Body of pancreas (tissue), 4 donors: Measurements from ENCODE around the gene SYT2. TPM values are rescaled to one million over a fixed set of nuclear protein-coding genes. Genes with fewer than 3 reads are reported as not detected.
"Not testable (repeated sequence)": the region's sequence is repeated elsewhere in the genome, so short reads cannot be mapped to it uniquely, and the experiment has no call there.

Source experiments
- ATAC-seq: fragments of 150-250 bp; one replicate; pipeline ENCODE4 v1.9.1; 2016
- DNase-seq, 4 donors: peaks; one replicate each; pipeline ENCODE4 v3.0.0-alpha.2; 2019
- H3K27ac ChIP-seq, 4 donors: fragments of 200-600 bp; sonication (generic); 1 replicate in 3 of 4; 2 replicates in 1 of 4; pipeline versions ENCODE4 v1.5.1 to v1.6.1; 2016 to 2019; ENCODE audit warnings: mild to moderate bottlenecking in 1 of 4, mixed read lengths in 1 of 4, moderate library complexity in 1 of 4
- H3K27me3 ChIP-seq, 2 donors: fragments of 200-600 bp; sonication (generic); one replicate each; pipeline ENCODE4 v1.6.0; 2016; ENCODE audit warnings: mild to moderate bottlenecking in 1 of 2
- H3K36me3 ChIP-seq, 2 donors: fragments of 200-600 bp; sonication (generic); replicated peaks in 1 of 2; 2 replicates each; pipeline ENCODE4 v1.5.1; 2016; ENCODE audit warnings: low read depth in 2 of 2; ENCODE audit not compliant: insufficient read depth in 1 of 2
- H3K4me1 ChIP-seq: fragments of 200-600 bp; sonication (generic); one replicate; pipeline ENCODE4 v1.6.0; 2016
- H3K4me3 ChIP-seq, 2 donors: fragments of 200-600 bp; sonication (generic); 1 replicate in 1 of 2; 2 replicates in 1 of 2; pipeline ENCODE4 v1.5.1; 2016 to 2019
- H3K9me3 ChIP-seq, 3 donors: fragments of 200-600 bp; sonication (generic); 1 replicate in 2 of 3; 2 replicates in 1 of 3; pipeline ENCODE4 v1.5.1; 2016
- POLR2A ChIP-seq, 3 donors: fragments of 450-650 bp; IDR thresholded peaks; one replicate each; pipeline ENCODE4 v1.6.1; 2016; ENCODE audit warnings: antibody characterized with exemption in 3 of 3, mild to moderate bottlenecking in 2 of 3
- WGBS, 2 donors: methylation state at CpG; one replicate each; pipeline ENCODE4 v1.1.5; 2017; 5-methylcytosine and 5-hydroxymethylcytosine counted together
- intact Hi-C: fragments of 100-400 bp; cut with DNase I; formaldehyde crosslinking; loops from one replicate; pipeline ENCODE4 v1.15.1; 2023
- total RNA-seq, 2 donors: library from RNA; depleted of rRNA; stranded (reverse); fragments of >200 nt; gene quantifications; one replicate each; pipeline ENCODE4 v1.1.0, GENCODE V29; 2016
- TF ChIP-seq, protein P1 (sequence below), 7 experiments: fragments of 450-650 bp in 4 of 7; fragments of 200-600 bp in 3 of 7; sonication (generic) in 3 of 7; IDR thresholded peaks; one replicate each; pipeline ENCODE4 v1.5.1; 2016 to 2019; ENCODE audit warnings: antibody characterized with exemption in 7 of 7

The SYT2 gene
- total RNA-seq, 2 donors from 2014 or later: not detected

- WGBS, 2 donors: 91 to 97% methylated on average over 2 of the region's 2 CpGs
- H3K9me3 ChIP-seq: no peaks in the 10 kb centered on the region
- no peak for ATAC-seq
- TF ChIP-seq POLR2A (IDR thresholded peaks at IDR 0.05): no peak
- H3K27me3 ChIP-seq: no peaks in the 10 kb centered on the region
- H3K36me3 ChIP-seq: peaks cover 0 to 4% of the 10 kb centered on the region in 2 donors
- no peak overlapping the region for H3K4me3 ChIP-seq
- intact Hi-C loops: no loop called here
- H3K4me1 ChIP-seq: peaks cover under 1% of the 10 kb centered on the region
- no peak for DNase-seq
- H3K27ac ChIP-seq: no peak overlapping the region
These were observed 148.4 kb downstream of the SYT2 start for GRCh38 chr1:202561726-202562443.

GRCh38 chr1:202561240-202561639 is 149.0 kb downstream of the SYT2 start:
- DNase-seq (no peak), ATAC-seq (no peak)
- TF ChIP-seq POLR2A (IDR thresholded peaks at IDR 0.05): no peak
- TF ChIP-seq, protein P1, sequence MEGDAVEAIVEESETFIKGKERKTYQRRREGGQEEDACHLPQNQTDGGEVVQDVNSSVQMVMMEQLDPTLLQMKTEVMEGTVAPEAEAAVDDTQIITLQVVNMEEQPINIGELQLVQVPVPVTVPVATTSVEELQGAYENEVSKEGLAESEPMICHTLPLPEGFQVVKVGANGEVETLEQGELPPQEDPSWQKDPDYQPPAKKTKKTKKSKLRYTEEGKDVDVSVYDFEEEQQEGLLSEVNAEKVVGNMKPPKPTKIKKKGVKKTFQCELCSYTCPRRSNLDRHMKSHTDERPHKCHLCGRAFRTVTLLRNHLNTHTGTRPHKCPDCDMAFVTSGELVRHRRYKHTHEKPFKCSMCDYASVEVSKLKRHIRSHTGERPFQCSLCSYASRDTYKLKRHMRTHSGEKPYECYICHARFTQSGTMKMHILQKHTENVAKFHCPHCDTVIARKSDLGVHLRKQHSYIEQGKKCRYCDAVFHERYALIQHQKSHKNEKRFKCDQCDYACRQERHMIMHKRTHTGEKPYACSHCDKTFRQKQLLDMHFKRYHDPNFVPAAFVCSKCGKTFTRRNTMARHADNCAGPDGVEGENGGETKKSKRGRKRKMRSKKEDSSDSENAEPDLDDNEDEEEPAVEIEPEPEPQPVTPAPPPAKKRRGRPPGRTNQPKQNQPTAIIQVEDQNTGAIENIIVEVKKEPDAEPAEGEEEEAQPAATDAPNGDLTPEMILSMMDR (IDR thresholded peaks at IDR 0.05): no peak
- 82 to 88% methylated on average over 1 of the region's 1 CpG for WGBS, 2 donors
- intact Hi-C loops: no loop called here
- Histone ChIP-seq H3K27me3 (no peaks in the 10 kb centered on the region), H3K4me3 (no peak overlapping the region), H3K27ac (no peak overlapping the region), H3K36me3 (peaks cover 0 to 4% of the 10 kb centered on the region in 2 donors), H3K4me1 (peaks cover 5% of the 10 kb centered on the region), H3K9me3 (no peaks in the 10 kb centered on the region)

GRCh38 chr1:202557662-202558061 is 152.6 kb downstream of the SYT2 start:
- H3K9me3 ChIP-seq, intact Hi-C loops, H3K4me3 ChIP-seq, H3K36me3 ChIP-seq, H3K27me3 ChIP-seq, ATAC-seq, H3K27ac ChIP-seq, DNase-seq: not testable (repeated sequence)
- 70 to 93% methylated on average over 1 of the region's 1 CpG for WGBS, 2 donors
- peaks cover 28% of the 10 kb centered on the region for H3K4me1 ChIP-seq

GRCh38 chr1:202556037-202556436 is 154.2 kb downstream of the SYT2 start:
- ATAC-seq: peak; percentile 61
- H3K4me1 ChIP-seq: peaks cover 28% of the 10 kb centered on the region

DNA sequence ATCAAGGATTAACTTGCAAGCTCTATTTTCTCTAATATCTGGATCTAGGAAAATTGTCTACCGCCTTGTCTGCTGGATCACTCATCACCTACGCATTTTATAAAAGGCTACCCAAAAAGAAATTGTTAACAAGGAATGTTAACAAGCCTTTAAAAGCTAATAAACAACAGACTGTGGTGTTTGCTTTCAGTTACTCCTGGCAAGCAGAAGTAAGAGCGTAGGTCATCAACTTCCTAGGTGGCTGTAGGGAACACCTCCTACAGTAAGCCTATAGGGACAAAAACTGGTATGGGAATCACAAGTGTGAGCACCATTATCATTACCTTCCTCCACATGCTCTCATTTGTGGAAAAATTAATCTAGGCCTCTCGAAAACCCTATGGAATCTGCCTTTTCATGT is 155.6 kb downstream of the SYT2 start:
- WGBS, 2 donors: 67 to 75% methylated on average over 4 of the region's 4 CpGs
- H3K27me3 ChIP-seq, H3K36me3 ChIP-seq, DNase-seq, ATAC-seq, H3K4me3 ChIP-seq, intact Hi-C loops, H3K9me3 ChIP-seq: not testable (repeated sequence)
- H3K4me1 ChIP-seq: peaks cover 28% of the 10 kb centered on the region
- peak overlapping the region in 1 of 4 donors; percentile 18 for H3K27ac ChIP-seq

More at GRCh38 chr1:202556037-202556436, 154.2 kb downstream of the SYT2 start:
- H3K4me3 ChIP-seq, H3K9me3 ChIP-seq, intact Hi-C loops, H3K27me3 ChIP-seq, H3K36me3 ChIP-seq: not testable (repeated sequence)
- peak in 3 of 4 donors; percentile 17 to 49 (median 29) for DNase-seq
- 48 to 66% methylated on average over 4 of the region's 4 CpGs for WGBS, 2 donors
- peak overlapping the region in 3 of 4 donors; percentile 44 to 77 (median 59) for H3K27ac ChIP-seq

GRCh38 chr1:202553560-202554038 is 156.7 kb downstream of the SYT2 start:
- Histone ChIP-seq H3K4me1 (peaks cover 28% of the 10 kb centered on the region), H3K9me3 (no peaks in the 10 kb centered on the region), H3K4me3 (no peak overlapping the region), H3K27ac (peak overlapping the region in 1 of 4 donors; percentile 16), H3K27me3 (no peaks in the 10 kb centered on the region), H3K36me3 (no peaks in the 10 kb centered on the region)
- intact Hi-C loops: no loop called here
- DNase-seq (peak; percentile 16 to 56 (median 23)), ATAC-seq (peak; percentile 34)
- 29 to 40% methylated on average over 3 of the region's 3 CpGs for WGBS, 2 donors
- no peak for TF ChIP-seq POLR2A (IDR thresholded peaks at IDR 0.05)
- TF ChIP-seq, protein P1 (IDR thresholded peaks at IDR 0.05): no peak

GRCh38 chr1:202553078-202553477 is 157.2 kb downstream of the SYT2 start:
- H3K36me3 ChIP-seq, ATAC-seq, H3K27me3 ChIP-seq, intact Hi-C loops, H3K4me3 ChIP-seq, DNase-seq, H3K9me3 ChIP-seq: not testable (repeated sequence)
- WGBS, 2 donors: 88 to 91% methylated on average over 1 of the region's 1 CpG
- H3K4me1 ChIP-seq: peaks cover 28% of the 10 kb centered on the region
- peak overlapping the region in 1 of 4 donors; percentile 16 for H3K27ac ChIP-seq

GRCh38 chr1:202552615-202553014 is 157.6 kb downstream of the SYT2 start:
- H3K27ac ChIP-seq: peak overlapping the region in 1 of 4 donors; percentile 16
- peaks cover 28% of the 10 kb centered on the region for H3K4me1 ChIP-seq
- H3K4me3 ChIP-seq, ATAC-seq, H3K9me3 ChIP-seq, intact Hi-C loops, DNase-seq, H3K27me3 ChIP-seq, H3K36me3 ChIP-seq: not testable (repeated sequence)
